Measurements from ENCODE around the gene NDOR1.

The NDOR1 gene

GRCh38 chr9:137199411-137200121, 5.9 kb upstream of the NDOR1 start:
- no peak for DNase-seq

- peak; percentile 99 for DNase-seq
Observed at GRCh38 chr9:137200311-137201204, 4.9 kb upstream of the NDOR1 start, which contains the start of gene TPRN. TSS of gene TPRN (minus strand) at chr9:137200741. CDS start at chr9:137200711, 30 bp downstream.

- no peak for DNase-seq
Observed at GRCh38 chr9:137201205-137201868, 4.2 kb upstream of the NDOR1 start.

- DNase-seq, result no peak
Observed at GRCh38 chr9:137202966-137203365, 2.5 kb upstream of the NDOR1 start.

GRCh38 chr9:137204731-137205125, 772 bp upstream of the NDOR1 start:
- no peak for DNase-seq

GRCh38 chr9:137206602-137207001, 1.1 kb downstream of the NDOR1 start:
- no peak for DNase-seq

GRCh38 chr9:137211532-137211931, 6.0 kb downstream of the NDOR1 start:
- DNase-seq, result no peak

- no peak for DNase-seq
Observed at GRCh38 chr9:137212520-137212919, 7.0 kb downstream of the NDOR1 start.

GRCh38 chr9:137213160-137214060, 7.9 kb downstream of the NDOR1 start:
- no peak for DNase-seq

- no peak for DNase-seq
Observed at GRCh38 chr9:137214620-137215019, 9.1 kb downstream of the NDOR1 start.

- no peak for DNase-seq
Observed at GRCh38 chr9:137215196-137215986, 9.9 kb downstream of the NDOR1 start.

GRCh38 chr9:137216188-137216965, 10.9 kb downstream of the NDOR1 start:
- no peak for DNase-seq

- DNase-seq, result no peak
Observed at GRCh38 chr9:137217276-137218211, 12.0 kb downstream of the NDOR1 start.

GRCh38 chr9:137218212-137218753, 12.8 kb downstream of the NDOR1 start:
- DNase-seq, result no peak

GRCh38 chr9:137218754-137219271, 13.3 kb downstream of the NDOR1 start:
- no peak for DNase-seq

- DNase-seq, result no peak
Observed at GRCh38 chr9:137219757-137220316, 14.3 kb downstream of the NDOR1 start.

- DNase-seq, result no peak
Observed at GRCh38 chr9:137220317-137221094, 15.0 kb downstream of the NDOR1 start.

- DNase-seq, result no peak
Observed at GRCh38 chr9:137221095-137221505, 15.6 kb downstream of the NDOR1 start.

Data from NCI-H1092 (cell line).